ENCODE data around the gene MMP28.
A peak's percentile ranks its signal among the peaks of the same experiment; 100 is the strongest.

Gene MMP28

DNA sequence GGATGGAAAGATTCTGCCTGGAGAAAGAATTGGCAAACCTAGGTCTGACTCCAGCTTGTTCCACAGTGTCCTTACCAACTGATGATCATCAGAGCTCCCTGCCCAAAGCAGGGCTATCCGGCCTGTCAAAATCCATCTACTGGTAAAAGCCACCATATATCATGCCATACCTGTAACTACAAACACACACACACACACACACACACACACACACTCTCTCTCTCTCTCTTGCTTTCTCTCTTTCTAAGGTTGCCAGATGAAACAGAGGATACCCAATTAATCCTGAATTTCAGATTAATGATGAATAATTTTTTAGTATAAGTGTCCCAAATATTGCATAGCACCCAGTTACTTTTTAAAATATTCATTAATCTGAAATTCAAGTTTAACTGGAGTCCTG, 1.5 kb upstream of the MMP28 start:
- no peak overlapping the region for H3K4me3 ChIP-seq (ENCODE audit: low read length)
- H3K27ac ChIP-seq (ENCODE audit: low read length), result no peak overlapping the region
- H3K36me3 ChIP-seq (ENCODE audit: insufficient read depth, low read depth, low read length), result no peaks in the 10 kb centered on the region
- peaks cover 83% of the 10 kb centered on the region for H3K27me3 ChIP-seq (ENCODE audit: insufficient read depth, low read length)
- no peaks in the 10 kb centered on the region for H3K4me1 ChIP-seq (ENCODE audit: insufficient read depth, low read length)
- no peaks in the 10 kb centered on the region for H3K9me3 ChIP-seq (ENCODE audit: insufficient read depth, low read depth, low read length)
- no peak overlapping the region for H3K9ac ChIP-seq (ENCODE audit: low read depth, low read length)

DNA sequence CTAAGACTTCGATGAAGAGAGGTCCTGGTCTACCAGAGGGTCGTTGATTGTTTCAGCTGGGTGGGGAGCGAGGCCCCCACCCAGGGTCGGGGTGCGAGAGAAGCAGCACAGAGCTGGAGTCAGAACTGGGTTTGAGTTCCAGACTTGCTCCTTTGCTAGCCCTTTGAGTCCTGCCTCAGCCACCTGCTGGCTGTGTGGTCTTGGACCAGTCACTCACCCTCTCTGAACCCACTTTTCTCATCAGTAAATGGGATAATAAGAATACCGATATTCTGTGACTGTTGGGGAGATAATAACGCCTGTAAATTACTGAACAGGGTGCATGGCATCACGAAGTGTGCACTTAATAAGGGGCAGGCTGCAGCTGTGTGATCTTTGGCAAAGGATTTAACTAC, 427 bp upstream of the MMP28 start:
- H3K27ac ChIP-seq (ENCODE audit: low read length), result no peak overlapping the region
- H3K4me1 ChIP-seq (ENCODE audit: insufficient read depth, low read length), result no peaks in the 10 kb centered on the region
- H3K36me3 ChIP-seq (ENCODE audit: insufficient read depth, low read depth, low read length), result no peaks in the 10 kb centered on the region
- peaks cover 94% of the 10 kb centered on the region for H3K27me3 ChIP-seq (ENCODE audit: insufficient read depth, low read length)
- H3K4me3 ChIP-seq (ENCODE audit: low read length), result peak overlapping the region; percentile 60
- H3K9me3 ChIP-seq (ENCODE audit: insufficient read depth, low read depth, low read length), result no peaks in the 10 kb centered on the region
- no peak overlapping the region for H3K9ac ChIP-seq (ENCODE audit: low read depth, low read length)

DNA sequence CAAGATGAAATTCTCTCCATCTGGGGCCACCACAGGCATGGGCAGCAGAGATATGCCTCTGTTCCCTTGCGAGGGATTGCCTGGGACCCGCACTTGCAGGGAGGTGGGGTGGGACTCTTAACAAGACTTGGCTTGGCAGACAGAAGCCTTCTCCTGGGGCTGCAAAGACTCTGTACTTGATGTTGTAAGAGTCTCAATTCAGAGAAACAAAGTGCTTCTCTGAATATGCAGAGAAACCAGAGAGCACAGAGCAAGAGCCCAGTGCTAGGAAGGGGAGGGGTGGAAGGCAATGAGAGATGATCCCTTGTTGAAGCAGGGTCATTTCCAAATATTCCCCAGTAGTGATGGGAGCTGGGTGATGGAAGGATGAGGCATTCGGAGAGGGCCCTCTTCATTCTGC, 2.2 kb downstream of the MMP28 start:
- Histone ChIP-seq H3K27me3 (ENCODE audit: insufficient read depth, low read length) (peaks cover 84% of the 10 kb centered on the region), H3K36me3 (ENCODE audit: insufficient read depth, low read depth, low read length) (no peaks in the 10 kb centered on the region), H3K4me3 (ENCODE audit: low read length) (no peak overlapping the region), H3K9ac (ENCODE audit: low read depth, low read length) (no peak overlapping the region), H3K4me1 (ENCODE audit: insufficient read depth, low read length) (no peaks in the 10 kb centered on the region), H3K9me3 (ENCODE audit: insufficient read depth, low read depth, low read length) (no peaks in the 10 kb centered on the region), H3K27ac (ENCODE audit: low read length) (no peak overlapping the region)

DNA sequence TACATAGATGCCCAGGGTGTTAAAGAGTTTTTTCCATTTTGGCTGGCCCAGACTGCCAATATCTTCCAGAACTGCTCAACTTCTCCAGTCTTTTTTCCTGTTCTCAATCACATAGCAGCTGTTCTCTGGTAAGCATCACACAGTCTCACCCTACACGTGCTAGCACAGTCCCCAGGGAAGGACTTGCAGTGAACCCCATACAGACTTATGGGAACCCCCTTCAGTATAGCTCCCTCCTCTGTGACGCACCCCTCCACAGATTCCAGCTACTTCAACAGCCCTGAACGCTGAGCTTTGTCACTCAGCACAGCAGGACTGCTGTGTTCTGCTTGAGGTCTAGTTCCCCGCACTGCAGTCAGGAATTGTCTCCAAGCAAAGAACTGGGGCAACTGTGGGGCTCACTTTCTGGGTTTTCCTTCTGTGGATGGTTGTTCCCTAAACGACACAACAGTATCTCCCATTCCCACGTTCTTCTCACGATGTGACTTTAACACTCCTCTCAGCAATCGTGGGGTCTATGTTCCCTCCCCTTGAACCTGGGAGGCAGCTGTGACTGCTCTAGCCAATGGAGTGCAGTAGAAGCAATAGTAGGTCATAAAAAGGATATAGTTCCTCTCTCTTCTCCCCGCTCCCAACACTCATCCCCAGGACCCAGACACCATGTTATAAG, 3.6 kb downstream of the MMP28 start:
- peaks cover 70% of the 10 kb centered on the region for H3K27me3 ChIP-seq (ENCODE audit: insufficient read depth, low read length)
- no peak overlapping the region for H3K27ac ChIP-seq (ENCODE audit: low read length)
- no peak overlapping the region for H3K9ac ChIP-seq (ENCODE audit: low read depth, low read length)
- no peak overlapping the region for H3K4me3 ChIP-seq (ENCODE audit: low read length)
- no peaks in the 10 kb centered on the region for H3K4me1 ChIP-seq (ENCODE audit: insufficient read depth, low read length)
- no peaks in the 10 kb centered on the region for H3K9me3 ChIP-seq (ENCODE audit: insufficient read depth, low read depth, low read length)
- H3K36me3 ChIP-seq (ENCODE audit: insufficient read depth, low read depth, low read length), result no peaks in the 10 kb centered on the region

DNA sequence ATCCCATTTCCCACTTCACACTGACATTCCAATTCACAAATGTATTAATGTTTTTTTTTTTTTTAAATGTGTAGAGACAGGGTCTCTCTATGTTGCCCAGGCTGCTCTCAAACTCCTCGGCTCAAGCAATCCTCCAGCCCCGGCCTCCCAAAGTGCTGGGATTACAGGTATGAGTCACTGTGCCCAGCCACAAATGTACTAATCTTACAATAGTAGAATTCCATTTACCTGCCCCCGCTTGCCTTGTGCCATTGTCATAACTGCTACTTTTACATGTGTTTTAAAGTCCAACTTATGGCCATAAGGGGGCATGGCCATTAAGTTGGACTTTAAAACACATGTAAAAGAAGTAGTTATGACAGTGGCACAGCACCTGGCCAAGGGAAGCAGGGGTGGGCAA, 4.6 kb downstream of the MMP28 start:
- Histone ChIP-seq H3K36me3 (ENCODE audit: insufficient read depth, low read depth, low read length) (no peaks in the 10 kb centered on the region), H3K4me3 (ENCODE audit: low read length) (no peak overlapping the region), H3K27me3 (ENCODE audit: insufficient read depth, low read length) (peaks cover 60% of the 10 kb centered on the region), H3K4me1 (ENCODE audit: insufficient read depth, low read length) (no peaks in the 10 kb centered on the region), H3K27ac (ENCODE audit: low read length) (no peak overlapping the region), H3K9me3 (ENCODE audit: insufficient read depth, low read depth, low read length) (no peaks in the 10 kb centered on the region), H3K9ac (ENCODE audit: low read depth, low read length) (no peak overlapping the region)

DNA sequence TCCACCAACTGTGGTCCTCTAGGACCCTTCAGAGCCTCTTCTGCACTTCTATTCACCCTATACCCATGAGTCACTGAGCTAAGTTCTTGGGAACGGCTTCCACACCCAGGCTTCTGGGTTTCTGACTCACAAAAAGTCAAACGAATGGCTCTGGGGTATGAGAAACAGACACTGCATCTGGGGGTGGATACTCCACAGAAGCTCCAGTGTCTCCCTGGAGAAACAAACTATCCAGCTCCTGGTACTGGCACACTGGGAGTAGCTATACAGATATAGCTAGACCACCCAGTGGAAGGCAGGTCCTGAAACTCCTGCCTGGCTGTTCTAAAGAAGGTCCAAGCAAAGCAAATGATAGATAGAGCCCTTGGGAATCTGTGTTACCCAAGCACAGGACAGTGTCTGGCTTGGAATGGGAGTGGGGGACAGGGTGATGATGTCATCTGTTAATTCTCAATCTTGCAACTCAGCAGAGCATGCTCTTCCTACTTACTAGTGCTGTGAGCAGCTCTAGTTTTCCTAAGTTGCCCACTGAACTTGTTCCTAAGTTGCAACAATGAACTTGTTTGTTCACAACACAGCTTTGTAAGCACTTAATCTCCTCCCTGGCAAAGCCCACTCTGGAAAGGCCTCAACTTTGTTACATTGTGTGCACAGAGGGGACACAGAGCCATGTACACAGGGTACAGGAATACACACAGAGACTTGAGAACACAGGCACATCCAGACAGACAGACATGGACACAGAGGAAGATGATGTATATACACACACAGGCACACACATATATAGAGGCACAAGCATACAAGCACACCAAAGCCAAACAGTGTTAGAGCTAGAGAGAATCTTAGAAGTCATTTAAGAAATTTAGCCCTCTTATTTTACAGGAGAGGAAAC, 6.7 kb downstream of the MMP28 start:
- H3K4me1 ChIP-seq (ENCODE audit: insufficient read depth, low read length), result no peaks in the 10 kb centered on the region
- H3K9me3 ChIP-seq (ENCODE audit: insufficient read depth, low read depth, low read length), result no peaks in the 10 kb centered on the region
- no peak overlapping the region for H3K27ac ChIP-seq (ENCODE audit: low read length)
- no peak overlapping the region for H3K4me3 ChIP-seq (ENCODE audit: low read length)
- peaks cover 39% of the 10 kb centered on the region for H3K27me3 ChIP-seq (ENCODE audit: insufficient read depth, low read length)
- H3K9ac ChIP-seq (ENCODE audit: low read depth, low read length), result no peak overlapping the region
- no peaks in the 10 kb centered on the region for H3K36me3 ChIP-seq (ENCODE audit: insufficient read depth, low read depth, low read length)

DNA sequence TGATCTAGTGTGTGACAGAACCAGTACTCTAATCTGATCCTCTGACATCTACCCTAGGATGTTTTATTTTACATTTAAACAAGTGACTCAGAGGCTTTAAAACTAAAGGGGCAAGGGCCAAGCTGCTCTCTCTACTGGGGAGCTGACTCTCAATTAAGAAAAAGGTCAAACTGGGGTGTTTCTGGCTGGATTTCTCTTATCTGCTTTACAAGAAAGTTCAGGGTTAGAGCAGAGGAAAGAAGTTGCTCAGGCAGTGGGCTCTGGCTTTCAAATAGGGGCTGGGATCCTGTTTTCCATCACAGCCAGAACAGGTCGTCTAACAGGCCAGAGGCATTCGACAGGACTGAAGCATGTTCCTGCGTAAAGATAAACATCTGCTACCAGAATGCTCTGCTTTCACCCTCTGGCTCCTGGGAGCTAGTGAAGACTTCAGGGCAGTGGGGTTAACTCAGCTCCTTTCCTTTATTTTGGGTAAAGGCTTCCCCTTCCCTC, 8.5 kb downstream of the MMP28 start:
- H3K27me3 ChIP-seq (ENCODE audit: insufficient read depth, low read length), result peaks cover 22% of the 10 kb centered on the region
- H3K4me1 ChIP-seq (ENCODE audit: insufficient read depth, low read length), result no peaks in the 10 kb centered on the region
- no peaks in the 10 kb centered on the region for H3K36me3 ChIP-seq (ENCODE audit: insufficient read depth, low read depth, low read length)
- H3K9ac ChIP-seq (ENCODE audit: low read depth, low read length), result no peak overlapping the region
- no peaks in the 10 kb centered on the region for H3K9me3 ChIP-seq (ENCODE audit: insufficient read depth, low read depth, low read length)
- H3K27ac ChIP-seq (ENCODE audit: low read length), result no peak overlapping the region
- H3K4me3 ChIP-seq (ENCODE audit: low read length), result no peak overlapping the region

DNA sequence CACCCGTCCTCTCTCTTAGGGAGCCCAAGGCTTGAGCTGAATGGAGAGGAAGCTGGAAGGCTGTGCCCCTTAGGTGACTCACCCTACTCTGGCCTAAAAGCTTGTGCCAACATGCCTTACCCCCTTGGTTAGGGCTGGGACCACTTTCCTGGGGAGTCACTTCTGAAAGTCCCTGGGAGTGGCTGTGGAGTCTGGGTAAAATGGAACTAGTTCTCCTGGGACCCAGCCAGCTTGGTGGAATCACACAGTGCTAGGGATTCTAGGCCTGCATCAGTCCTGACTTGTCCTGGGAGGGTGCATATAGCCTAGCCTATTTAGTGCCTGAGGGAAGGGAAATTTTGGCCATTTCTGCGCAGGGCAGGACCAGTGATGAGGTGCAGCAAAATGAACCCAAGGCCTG, 10.5 kb downstream of the MMP28 start:
- Histone ChIP-seq H3K27me3 (ENCODE audit: insufficient read depth, low read length) (peaks cover 10% of the 10 kb centered on the region), H3K9ac (ENCODE audit: low read depth, low read length) (no peak overlapping the region), H3K27ac (ENCODE audit: low read length) (no peak overlapping the region), H3K4me1 (ENCODE audit: insufficient read depth, low read length) (no peaks in the 10 kb centered on the region), H3K9me3 (ENCODE audit: insufficient read depth, low read depth, low read length) (no peaks in the 10 kb centered on the region), H3K4me3 (ENCODE audit: low read length) (no peak overlapping the region), H3K36me3 (ENCODE audit: insufficient read depth, low read depth, low read length) (no peaks in the 10 kb centered on the region)

DNA sequence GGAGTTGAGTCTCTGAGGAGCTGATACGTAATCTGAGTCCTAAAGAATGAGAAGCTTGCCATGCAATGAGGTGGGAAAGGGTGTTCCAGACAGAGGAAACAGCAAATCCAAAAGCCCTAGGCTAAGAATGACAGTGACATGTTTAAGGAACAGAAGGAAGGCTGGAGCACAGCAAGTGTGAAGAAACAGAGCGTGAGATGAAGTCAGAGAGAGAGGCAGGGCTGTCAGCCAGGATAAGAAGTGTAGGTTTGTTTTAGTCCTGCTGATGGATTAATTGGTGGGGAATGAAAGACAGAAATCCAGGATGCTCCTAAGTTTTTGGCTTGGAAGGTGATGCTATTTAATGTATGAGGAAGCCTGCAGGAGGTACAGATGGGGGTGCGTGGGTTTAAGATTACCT, 14.5 kb downstream of the MMP28 start:
- Histone ChIP-seq H3K9ac (ENCODE audit: low read depth, low read length) (no peak overlapping the region), H3K4me3 (ENCODE audit: low read length) (no peak overlapping the region), H3K27ac (ENCODE audit: low read length) (no peak overlapping the region), H3K27me3 (ENCODE audit: insufficient read depth, low read length) (no peaks in the 10 kb centered on the region; the same call in 1 of the 2 replicates), H3K36me3 (ENCODE audit: insufficient read depth, low read depth, low read length) (no peaks in the 10 kb centered on the region), H3K4me1 (ENCODE audit: insufficient read depth, low read length) (no peaks in the 10 kb centered on the region), H3K9me3 (ENCODE audit: insufficient read depth, low read depth, low read length) (no peaks in the 10 kb centered on the region)

DNA sequence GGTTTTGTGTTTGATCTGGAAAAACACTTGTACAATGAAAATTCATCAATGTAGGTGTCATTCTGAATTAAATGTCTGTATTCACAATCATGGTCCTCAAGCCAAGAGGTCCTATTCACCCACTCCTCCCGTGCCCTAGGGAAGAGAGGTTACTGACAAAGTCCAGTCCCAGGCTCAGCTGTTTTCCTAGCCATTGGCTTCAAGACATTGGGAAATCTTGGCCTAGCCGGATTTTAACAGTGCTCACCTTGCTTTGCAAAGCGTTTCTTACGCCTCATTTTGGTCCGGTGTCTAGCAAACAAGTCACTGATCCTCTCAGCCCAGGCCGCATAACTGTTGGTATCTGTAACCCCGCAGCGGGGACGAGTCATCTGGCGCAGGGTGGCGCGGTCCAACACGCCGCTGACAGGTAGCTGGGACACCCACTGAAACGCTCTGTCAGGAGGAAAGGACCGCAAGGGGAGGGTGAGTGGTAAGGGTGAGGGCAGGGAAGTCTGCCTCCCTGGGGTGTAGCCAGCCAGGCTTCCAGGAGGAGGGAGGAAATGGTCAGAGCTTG, 16.7 kb downstream of the MMP28 start:
- H3K27me3 ChIP-seq (ENCODE audit: insufficient read depth, low read length), result no peaks in the 10 kb centered on the region; the same call in 1 of the 2 replicates
- H3K4me3 ChIP-seq (ENCODE audit: low read length), result no peak overlapping the region
- no peak overlapping the region for H3K9ac ChIP-seq (ENCODE audit: low read depth, low read length)
- H3K9me3 ChIP-seq (ENCODE audit: insufficient read depth, low read depth, low read length), result no peaks in the 10 kb centered on the region
- H3K27ac ChIP-seq (ENCODE audit: low read length), result no peak overlapping the region
- H3K4me1 ChIP-seq (ENCODE audit: insufficient read depth, low read length), result no peaks in the 10 kb centered on the region; the same call in 1 of the 2 replicates
- no peaks in the 10 kb centered on the region for H3K36me3 ChIP-seq (ENCODE audit: insufficient read depth, low read depth, low read length)

DNA sequence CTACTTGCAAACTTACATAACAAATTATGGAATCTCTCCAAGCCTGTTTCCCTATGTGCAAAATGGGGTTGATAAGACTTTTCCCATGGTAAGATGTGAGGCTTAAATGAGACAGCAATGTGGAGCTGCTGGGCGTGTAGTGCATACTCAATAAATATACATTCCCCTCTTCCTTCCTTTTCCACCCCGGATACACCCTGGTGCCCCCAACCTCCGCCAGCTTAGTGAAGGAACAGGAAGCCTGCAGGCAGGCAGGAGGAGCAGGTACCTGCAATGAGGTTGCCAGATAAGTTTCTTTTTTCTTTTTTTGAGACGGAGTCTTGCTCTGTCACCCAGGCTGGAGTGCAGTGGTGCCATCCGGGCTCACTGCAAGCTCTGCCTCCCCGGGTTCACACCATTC, 19.9 kb downstream of the MMP28 start:
- H3K27ac ChIP-seq (ENCODE audit: low read length), result no peak overlapping the region
- H3K9ac ChIP-seq (ENCODE audit: low read depth, low read length), result no peak overlapping the region
- no peaks in the 10 kb centered on the region for H3K36me3 ChIP-seq (ENCODE audit: insufficient read depth, low read depth, low read length)
- H3K4me3 ChIP-seq (ENCODE audit: low read length), result no peak overlapping the region
- H3K4me1 ChIP-seq (ENCODE audit: insufficient read depth, low read length), result no peaks in the 10 kb centered on the region; the same call in 1 of the 2 replicates
- no peaks in the 10 kb centered on the region for H3K9me3 ChIP-seq (ENCODE audit: insufficient read depth, low read depth, low read length)
- no peaks in the 10 kb centered on the region for H3K27me3 ChIP-seq (ENCODE audit: insufficient read depth, low read length)

Data from iPS-20b (cell line).